Stomach (tissue), 4 donors: ENCODE measurements around the gene CACNB2.

Experiments
- EP300 ChIP-seq: sonication (generic); formaldehyde crosslinking; IDR thresholded peaks from one replicate; pipeline ENCODE4 v1.6.1; 2017; ENCODE audit warnings: antibody characterized with exemption
- POLR2A ChIP-seq, 4 donors: fragments of 450-650 bp; IDR thresholded peaks; one replicate each; pipeline ENCODE4 v1.6.1; 2016; ENCODE audit warnings: antibody characterized with exemption in 4 of 4, control low read depth in 2 of 4, mild to moderate bottlenecking in 1 of 4, moderate library complexity in 1 of 4
- TF ChIP-seq, protein P1 (sequence below), 7 experiments: fragments of 450-650 bp in 4 of 7; fragments of 200-600 bp in 3 of 7; sonication (generic) in 3 of 7; IDR thresholded peaks; one replicate each; pipeline ENCODE4 v1.5.1; 2016 to 2019; ENCODE audit warnings: antibody characterized with exemption in 7 of 7, control low read depth in 2 of 7, mild to moderate bottlenecking in 1 of 7

DNA sequence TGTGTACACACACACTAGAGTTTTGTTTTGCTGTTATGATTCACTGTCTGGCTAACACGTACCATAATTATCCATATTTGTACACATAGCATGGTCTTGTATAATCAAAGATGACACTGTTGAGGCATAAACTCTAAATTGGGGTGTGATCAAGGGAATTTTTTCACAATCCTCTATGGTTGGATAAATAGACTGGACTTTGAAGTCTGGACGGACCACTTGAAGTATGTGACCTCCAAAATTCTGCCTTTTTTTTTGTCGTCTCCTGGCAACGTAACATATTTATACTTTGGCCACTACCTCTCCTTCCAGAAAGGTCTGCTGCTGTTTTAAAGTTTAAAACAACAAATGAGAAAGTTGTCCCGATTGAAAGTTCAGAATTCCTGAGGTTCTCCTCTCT lies 193.4 kb downstream of the CACNB2 start:
- TF ChIP-seq POLR2A (IDR thresholded peaks at IDR 0.05) (no peak), EP300 (no peak)
- TF ChIP-seq, protein P1, sequence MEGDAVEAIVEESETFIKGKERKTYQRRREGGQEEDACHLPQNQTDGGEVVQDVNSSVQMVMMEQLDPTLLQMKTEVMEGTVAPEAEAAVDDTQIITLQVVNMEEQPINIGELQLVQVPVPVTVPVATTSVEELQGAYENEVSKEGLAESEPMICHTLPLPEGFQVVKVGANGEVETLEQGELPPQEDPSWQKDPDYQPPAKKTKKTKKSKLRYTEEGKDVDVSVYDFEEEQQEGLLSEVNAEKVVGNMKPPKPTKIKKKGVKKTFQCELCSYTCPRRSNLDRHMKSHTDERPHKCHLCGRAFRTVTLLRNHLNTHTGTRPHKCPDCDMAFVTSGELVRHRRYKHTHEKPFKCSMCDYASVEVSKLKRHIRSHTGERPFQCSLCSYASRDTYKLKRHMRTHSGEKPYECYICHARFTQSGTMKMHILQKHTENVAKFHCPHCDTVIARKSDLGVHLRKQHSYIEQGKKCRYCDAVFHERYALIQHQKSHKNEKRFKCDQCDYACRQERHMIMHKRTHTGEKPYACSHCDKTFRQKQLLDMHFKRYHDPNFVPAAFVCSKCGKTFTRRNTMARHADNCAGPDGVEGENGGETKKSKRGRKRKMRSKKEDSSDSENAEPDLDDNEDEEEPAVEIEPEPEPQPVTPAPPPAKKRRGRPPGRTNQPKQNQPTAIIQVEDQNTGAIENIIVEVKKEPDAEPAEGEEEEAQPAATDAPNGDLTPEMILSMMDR (IDR thresholded peaks at IDR 0.05) = no peak
